GM21526 (cell line): ENCODE data around the gene RNF217.
"Not testable (repeated sequence)": the region's sequence is repeated elsewhere in the genome, so short reads cannot be mapped to it uniquely, and the experiment has no call there.

Experiments used
- ATAC-seq: cut with Tn5 transposase; IDR thresholded peaks from one replicate; pipeline ENCODE4 v1.9.1; 2021; ENCODE audit warnings: moderate library complexity; ENCODE audit not compliant: unreplicated experiment, low FRiP score

The RNF217 gene

DNA sequence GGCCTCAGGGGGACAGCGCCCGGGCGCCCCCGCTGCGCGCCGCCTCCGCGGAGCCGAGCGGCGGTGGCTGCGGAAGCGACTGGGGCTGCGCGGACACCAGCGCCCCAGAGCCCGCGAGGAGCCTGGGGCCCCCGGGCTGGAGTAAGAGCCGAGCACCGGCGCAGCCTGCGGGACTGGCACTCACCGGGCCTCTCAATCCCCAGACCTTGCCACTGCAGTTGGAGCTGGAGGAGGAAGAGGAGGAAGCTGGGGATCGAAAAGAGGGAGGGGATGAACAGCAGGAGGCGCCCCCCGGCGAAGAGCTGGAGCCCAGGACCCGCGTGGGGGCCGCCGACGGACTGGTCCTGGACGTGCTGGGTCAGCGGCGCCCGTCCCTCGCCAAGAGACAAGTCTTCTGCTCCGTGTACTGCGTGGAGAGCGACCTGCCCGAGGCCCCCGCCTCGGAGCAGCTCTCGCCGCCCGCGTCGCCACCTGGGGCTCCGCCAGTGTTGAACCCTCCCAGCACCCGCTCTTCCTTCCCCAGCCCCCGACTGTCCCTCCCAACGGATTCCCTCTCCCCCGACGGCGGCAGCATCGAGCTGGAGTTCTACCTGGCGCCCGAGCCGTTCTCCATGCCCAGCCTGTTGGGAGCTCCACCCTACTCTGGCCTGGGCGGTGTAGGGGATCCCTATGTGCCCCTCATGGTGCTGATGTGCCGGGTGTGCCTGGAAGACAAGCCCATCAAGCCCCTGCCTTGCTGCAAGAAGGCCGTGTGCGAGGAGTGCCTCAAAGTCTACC is 590 bp downstream of the RNF217 start:
- no peak for ATAC-seq

DNA sequence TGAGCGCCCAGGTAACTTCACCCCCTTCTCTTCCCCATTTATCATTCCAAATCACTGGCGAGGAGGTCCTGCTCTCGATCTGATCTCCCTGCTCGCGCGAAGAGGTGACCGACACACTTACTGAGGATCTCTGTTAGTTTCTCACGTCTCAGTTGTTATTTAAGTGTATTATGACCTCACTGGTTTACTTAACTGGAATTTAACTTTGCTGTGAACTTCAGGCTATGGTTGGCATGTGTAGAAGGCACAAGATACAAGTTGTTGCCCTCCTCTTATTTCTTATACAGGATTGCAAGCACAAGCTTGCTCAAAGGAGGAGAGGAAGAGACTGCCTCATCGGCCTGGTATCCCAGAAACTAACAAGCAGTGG is 1.2 kb downstream of the RNF217 start:
- no peak for ATAC-seq

GRCh38 chr6:124963831-124964763 is 1.9 kb downstream of the RNF217 start:
- ATAC-seq: no peak

GRCh38 chr6:124964764-124965105 is 2.5 kb downstream of the RNF217 start:
- ATAC-seq: no peak

GRCh38 chr6:124965424-124965850 is 3.2 kb downstream of the RNF217 start:
- not testable (repeated sequence) for ATAC-seq

DNA sequence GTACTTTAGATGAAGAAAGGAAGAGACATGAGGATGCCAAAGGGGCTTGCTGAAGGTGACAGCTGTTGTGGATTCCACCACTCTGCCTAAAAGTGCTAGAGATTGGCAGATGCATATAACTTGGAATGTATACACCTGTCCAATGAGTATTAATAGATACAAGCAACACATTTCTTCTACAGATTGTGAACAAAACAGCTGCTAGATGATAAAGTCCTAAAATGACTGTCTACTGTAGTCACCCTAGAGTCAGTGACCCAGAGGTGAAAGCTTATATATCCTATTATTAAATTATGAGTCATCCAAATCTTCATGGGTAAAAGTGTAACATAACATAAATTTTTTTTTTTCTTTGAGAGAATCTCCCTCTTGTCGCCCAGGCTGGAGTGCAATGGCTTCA is 5.2 kb downstream of the RNF217 start:
- ATAC-seq: no peak

- ATAC-seq: no peak
Measured at GRCh38 chr6:124968401-124968800, 6.2 kb downstream of the RNF217 start.

DNA sequence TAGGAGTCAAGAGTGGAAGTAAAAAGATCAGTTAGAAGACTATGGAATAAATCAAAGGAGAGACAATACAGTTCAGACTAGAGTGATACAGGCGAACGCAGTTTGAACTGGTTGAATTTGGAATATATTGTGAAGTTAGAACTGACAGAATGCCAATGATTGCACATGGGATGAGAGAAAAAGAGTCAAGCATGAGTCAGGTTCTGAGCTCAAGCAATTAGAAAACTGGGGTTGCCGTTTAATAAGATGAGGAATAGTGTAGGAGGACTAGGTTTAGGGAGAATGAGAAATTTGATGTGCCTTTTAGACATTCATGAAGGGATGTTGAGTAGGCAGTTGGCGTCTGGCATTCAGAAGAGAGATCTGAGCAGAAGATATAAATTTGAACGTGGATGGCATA is 8.0 kb downstream of the RNF217 start:
- ATAC-seq: no peak

DNA sequence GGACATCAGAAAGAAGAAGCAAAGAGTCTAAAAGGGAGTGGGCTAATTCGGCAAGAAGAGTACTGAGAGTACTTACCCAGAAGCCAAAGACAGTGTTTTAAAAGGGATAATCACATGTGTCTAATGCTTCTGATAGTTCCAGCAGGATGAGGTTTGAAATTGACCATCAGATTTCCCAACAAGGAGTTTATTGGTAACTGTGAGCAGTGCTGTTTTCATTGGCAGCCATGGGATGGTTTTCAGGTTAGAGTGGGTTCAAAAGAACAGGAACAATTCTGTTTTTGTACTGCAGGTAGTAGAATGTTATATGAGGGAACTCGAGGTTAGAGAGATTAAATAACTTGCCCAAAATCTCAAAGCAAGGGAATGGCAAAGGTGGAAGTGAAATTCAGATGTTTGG is 8.5 kb downstream of the RNF217 start:
- no peak for ATAC-seq

- ATAC-seq: no peak
Measured at GRCh38 chr6:124973780-124974179, 11.5 kb downstream of the RNF217 start.

DNA sequence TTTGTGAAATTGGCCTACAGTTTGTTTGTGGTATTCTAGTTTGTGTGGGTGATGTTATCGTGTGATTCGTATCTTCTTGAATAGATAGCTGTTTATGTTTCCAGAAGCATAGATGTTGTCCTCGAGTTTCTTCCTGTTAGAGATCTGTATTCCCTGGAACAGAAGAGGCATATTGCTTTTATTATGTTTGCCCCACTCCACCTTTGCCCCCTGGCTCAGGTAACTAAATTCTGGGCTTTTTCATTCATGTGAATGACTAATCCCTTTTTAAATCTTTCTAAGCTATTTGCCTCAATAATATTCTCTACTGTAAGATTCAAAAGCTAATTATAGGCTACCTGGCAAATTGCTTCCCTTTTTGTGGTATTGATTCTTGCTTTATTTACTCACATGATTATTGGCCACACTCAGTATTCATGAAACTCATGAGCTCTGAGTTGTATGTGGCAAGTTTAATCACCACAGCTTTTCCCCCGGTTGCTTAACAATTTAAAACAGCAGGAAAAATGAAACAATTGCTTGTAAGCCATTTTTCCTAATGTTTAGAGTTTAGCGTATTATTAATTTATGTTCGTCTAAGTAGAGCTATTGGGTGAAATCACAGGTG is 12.6 kb downstream of the RNF217 start:
- ATAC-seq: no peak

- no peak for ATAC-seq
Measured at GRCh38 chr6:124977067-124977908, 15.1 kb downstream of the RNF217 start.

DNA sequence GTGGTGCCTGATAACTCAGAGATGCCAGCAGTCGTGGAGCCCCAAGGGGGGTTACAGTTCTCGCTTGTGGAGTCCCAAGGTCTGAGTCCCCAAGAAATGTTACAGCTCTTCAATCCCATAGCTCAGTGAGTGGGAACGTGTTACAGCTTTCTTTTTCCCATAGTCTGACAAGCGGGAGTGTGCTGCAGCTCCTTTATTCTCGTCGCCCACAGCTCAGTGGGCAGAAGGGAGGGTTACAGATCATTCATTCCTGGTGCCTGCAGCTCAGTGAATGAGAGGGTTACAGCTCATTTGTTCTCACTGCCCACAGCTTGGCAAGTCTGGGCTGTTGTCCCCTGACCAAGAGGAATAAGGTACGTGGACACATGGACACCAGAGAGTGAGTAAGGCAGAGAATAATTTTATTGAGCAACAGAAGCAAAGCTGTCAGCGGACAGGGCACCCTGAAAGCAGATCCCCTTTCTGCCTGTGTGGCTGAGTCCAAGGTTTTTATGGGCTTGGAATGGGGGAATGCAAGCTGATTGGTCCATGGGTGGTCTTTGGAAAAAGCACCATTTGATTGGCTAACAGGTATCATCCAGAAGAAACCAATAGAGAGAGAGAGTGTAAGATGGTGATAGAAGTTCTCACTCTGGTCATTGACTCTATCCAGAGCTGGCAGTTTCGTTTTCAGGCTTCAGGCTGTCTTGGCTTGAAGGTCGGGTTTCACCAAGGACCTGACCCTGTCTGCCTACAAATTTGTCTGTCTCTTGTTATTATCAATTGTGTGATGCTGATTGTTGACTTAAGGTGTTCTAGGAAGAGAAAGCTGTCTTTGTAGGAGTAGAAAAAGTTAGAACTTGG is 16.4 kb downstream of the RNF217 start:
- ATAC-seq: no peak

DNA sequence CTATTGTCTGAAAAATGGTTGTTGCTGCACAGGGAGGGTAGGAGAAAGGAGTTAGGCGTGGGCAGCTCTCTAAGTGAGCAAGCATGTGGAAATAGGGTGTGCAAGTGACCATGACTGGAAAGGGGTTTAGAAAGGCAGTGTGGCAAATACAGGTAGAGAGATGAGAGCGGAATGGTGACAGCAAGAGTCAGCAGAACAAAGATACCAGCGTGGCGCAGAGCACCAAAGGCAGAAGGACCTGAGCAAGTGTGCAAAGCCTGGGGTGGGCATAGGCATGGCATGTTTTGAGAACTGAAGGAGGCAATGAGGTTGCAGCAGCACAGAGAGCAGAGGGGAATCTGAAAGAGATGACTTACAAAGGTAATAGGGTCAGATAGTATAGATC is 17.0 kb downstream of the RNF217 start:
- no peak for ATAC-seq

- ATAC-seq: no peak
Measured at GRCh38 chr6:124982669-124983068, 20.4 kb downstream of the RNF217 start.

DNA sequence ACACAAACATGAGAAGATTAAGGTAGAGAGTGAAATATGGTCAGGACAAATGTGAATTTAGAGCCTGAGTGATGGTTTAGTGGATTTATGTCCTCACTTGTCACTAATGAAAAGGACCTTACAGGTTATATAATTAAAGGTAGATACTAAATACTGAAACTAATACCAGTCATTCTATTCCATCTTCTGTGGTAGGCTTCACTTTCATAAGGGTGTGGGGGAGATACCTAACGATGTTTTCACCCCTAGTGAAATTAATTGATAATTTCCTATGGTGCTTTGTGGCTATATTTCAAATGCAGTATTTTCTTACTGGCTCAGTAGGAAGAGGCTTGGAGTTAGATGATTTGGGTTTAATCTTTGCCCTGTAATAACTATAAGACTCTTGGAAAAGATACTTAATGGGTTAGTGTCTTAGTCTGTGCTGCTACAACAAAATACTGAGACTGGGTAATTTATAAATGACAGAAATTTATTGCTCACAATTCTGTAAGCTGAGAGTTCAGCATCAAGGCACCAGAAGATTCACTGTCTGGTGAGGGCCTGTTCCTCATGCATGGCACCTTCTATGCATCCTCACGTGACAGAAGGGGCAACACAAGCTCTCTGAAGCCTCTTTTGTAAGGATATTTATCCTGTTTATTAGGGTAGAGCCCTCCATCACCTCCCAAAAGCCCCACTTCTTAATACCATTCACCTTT is 21.3 kb downstream of the RNF217 start:
- ATAC-seq: no peak

- no peak for ATAC-seq
Measured at GRCh38 chr6:124984668-124985338, 22.6 kb downstream of the RNF217 start.

- no peak for ATAC-seq
Measured at GRCh38 chr6:124986164-124986563, 23.9 kb downstream of the RNF217 start.
